OCI-LY1 (cell line): ENCODE results near the gene SNX24.

Experiments
- EZH2 ChIP-seq: fragments of 200-600 bp; sonication (generic), shearing (Covaris generic); IDR thresholded peaks from 2 replicates; pipeline ENCODE4 v1.8.0; 2017; ENCODE audit warnings: borderline replicate concordance, mixed run types, mild to moderate bottlenecking, antibody characterized with exemption, low read length, moderate library complexity, mixed read lengths
- TF ChIP-seq, protein P1 (sequence below): fragments of 200-600 bp; sonication (generic), shearing (Covaris generic); IDR thresholded peaks from 2 replicates; pipeline ENCODE4 v1.5.1; 2017; ENCODE audit warnings: mild to moderate bottlenecking, antibody characterized with exemption, low read length, moderate library complexity, mixed read lengths

DNA sequence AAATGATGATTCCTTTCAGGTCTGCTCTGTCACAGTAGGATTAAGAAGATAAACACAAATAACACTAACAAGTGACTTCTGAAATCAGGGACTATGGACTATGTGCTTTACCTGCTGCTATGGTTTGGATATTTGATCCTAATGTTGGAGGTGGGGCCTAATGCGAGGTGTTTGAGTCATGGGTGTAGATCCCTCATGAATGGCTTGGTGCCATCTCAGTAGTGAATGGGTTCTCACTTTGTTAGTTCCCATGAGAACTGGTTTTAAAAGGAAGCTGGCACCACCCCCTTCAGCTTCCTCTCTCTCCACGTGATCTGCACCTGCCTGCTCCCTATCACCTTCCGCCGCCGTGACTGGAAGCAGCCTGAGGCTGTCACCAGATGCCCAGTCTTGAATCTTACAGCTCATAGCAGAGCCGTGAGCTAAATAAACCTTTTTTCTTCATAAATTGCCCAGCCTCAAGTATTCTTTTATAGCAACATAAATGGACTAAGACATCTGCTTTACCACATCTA is 187.8 kb downstream of the SNX24 start:
- no peak for TF ChIP-seq EZH2
- TF ChIP-seq, protein P1, sequence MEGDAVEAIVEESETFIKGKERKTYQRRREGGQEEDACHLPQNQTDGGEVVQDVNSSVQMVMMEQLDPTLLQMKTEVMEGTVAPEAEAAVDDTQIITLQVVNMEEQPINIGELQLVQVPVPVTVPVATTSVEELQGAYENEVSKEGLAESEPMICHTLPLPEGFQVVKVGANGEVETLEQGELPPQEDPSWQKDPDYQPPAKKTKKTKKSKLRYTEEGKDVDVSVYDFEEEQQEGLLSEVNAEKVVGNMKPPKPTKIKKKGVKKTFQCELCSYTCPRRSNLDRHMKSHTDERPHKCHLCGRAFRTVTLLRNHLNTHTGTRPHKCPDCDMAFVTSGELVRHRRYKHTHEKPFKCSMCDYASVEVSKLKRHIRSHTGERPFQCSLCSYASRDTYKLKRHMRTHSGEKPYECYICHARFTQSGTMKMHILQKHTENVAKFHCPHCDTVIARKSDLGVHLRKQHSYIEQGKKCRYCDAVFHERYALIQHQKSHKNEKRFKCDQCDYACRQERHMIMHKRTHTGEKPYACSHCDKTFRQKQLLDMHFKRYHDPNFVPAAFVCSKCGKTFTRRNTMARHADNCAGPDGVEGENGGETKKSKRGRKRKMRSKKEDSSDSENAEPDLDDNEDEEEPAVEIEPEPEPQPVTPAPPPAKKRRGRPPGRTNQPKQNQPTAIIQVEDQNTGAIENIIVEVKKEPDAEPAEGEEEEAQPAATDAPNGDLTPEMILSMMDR = no peak
